CD4-positive, CD25-positive, alpha-beta regulatory T cell (primary cell): ENCODE data around the gene SMTN. TPM values are rescaled to one million over a fixed set of nuclear protein-coding genes. Genes with fewer than 3 reads are reported as not detected.

Source experiments
- ATAC-seq, 2 donors: fragments of 150-1000 bp; cut with Tn5 transposase; one replicate each; pipeline ENCODE4 v1.10.0; 2021; ENCODE audit warnings: low read depth in 2 of 2, moderate number of reproducible peaks in 2 of 2, moderate library complexity in 1 of 2
- DNase-seq, 3 donors: peaks; one replicate each; pipeline versions ENCODE4 v3.0.0 to v3.0.0-alpha.2; 2012 to 2022; ENCODE audit warnings: mixed read lengths in 1 of 3
- H3K27ac ChIP-seq: one replicate; pipeline ENCODE4 v1.7.0; 2013; ENCODE audit warnings: mild to moderate bottlenecking, low read length; ENCODE audit not compliant: insufficient read depth, poor library complexity, severe bottlenecking
- H3K27me3 ChIP-seq: one replicate; pipeline ENCODE4 v1.7.0; 2013; ENCODE audit warnings: low read length; ENCODE audit not compliant: control insufficient read depth, insufficient read depth
- H3K36me3 ChIP-seq: one replicate; pipeline ENCODE4 v1.7.0; 2013; ENCODE audit warnings: mild to moderate bottlenecking, low read length, moderate library complexity; ENCODE audit not compliant: control insufficient read depth, insufficient read depth
- H3K4me1 ChIP-seq: 2 replicates; pipeline ENCODE4 v1.7.0; 2013; ENCODE audit warnings: mild to moderate bottlenecking, low read length; ENCODE audit not compliant: insufficient read depth, control insufficient read depth, poor library complexity, severe bottlenecking
- H3K4me3 ChIP-seq: one replicate; pipeline ENCODE4 v1.7.0; 2013; ENCODE audit warnings: low read depth, mild to moderate bottlenecking, low read length, moderate library complexity
- H3K9me3 ChIP-seq, 2 experiments: 1 replicate in 1 of 2; 2 replicates in 1 of 2; pipeline ENCODE4 v1.7.0; 2013; ENCODE audit warnings: low read length in 2 of 2, mild to moderate bottlenecking in 1 of 2, moderate library complexity in 1 of 2; ENCODE audit not compliant: control insufficient read depth in 2 of 2
- H3K27ac Mint-ChIP-seq, 3 donors: one replicate each; pipeline ENCODE4 v1.8.0; 2020 to 2022; ENCODE audit warnings: mild to moderate bottlenecking in 3 of 3, mixed read lengths in 3 of 3, moderate library complexity in 2 of 3
- H3K27me3 Mint-ChIP-seq: one replicate; pipeline ENCODE4 v1.8.0; 2022; ENCODE audit warnings: mild to moderate bottlenecking, mixed read lengths
- H3K36me3 Mint-ChIP-seq: one replicate; pipeline ENCODE4 v1.8.0; 2020; ENCODE audit warnings: mixed read lengths
- H3K4me1 Mint-ChIP-seq, 4 donors: one replicate each; pipeline ENCODE4 v1.8.0; 2020 to 2022; ENCODE audit warnings: mixed read lengths in 4 of 4, mild to moderate bottlenecking in 1 of 4
- H3K4me3 Mint-ChIP-seq, 4 donors: one replicate each; pipeline ENCODE4 v1.8.0; 2020 to 2022; ENCODE audit warnings: mild to moderate bottlenecking in 4 of 4, mixed read lengths in 4 of 4, moderate library complexity in 3 of 4
- H3K9me3 Mint-ChIP-seq, 7 donors: one replicate each; pipeline ENCODE4 v1.8.0; 2020 to 2022; ENCODE audit warnings: mixed read lengths in 7 of 7, mild to moderate bottlenecking in 3 of 7, moderate library complexity in 2 of 7
- polyA plus RNA-seq, 4 donors: library from polyadenylated mRNA; unstranded; fragments of 300-500 nt; fragmentation: Illumina TruSeq; gene quantifications; one replicate each; pipeline ENCODE4 v1.2.3, GENCODE V29; 2021
- total RNA-seq: library from RNA; stranded (reverse); gene quantifications from one replicate; pipeline ENCODE4 v1.2.3, GENCODE V29; 2022

Gene SMTN
- total and polyA plus RNA-seq, 5 donors from 2014 or later = 0.33 to 6.5 (median 0.63) TPM; not detected in 1

DNA sequence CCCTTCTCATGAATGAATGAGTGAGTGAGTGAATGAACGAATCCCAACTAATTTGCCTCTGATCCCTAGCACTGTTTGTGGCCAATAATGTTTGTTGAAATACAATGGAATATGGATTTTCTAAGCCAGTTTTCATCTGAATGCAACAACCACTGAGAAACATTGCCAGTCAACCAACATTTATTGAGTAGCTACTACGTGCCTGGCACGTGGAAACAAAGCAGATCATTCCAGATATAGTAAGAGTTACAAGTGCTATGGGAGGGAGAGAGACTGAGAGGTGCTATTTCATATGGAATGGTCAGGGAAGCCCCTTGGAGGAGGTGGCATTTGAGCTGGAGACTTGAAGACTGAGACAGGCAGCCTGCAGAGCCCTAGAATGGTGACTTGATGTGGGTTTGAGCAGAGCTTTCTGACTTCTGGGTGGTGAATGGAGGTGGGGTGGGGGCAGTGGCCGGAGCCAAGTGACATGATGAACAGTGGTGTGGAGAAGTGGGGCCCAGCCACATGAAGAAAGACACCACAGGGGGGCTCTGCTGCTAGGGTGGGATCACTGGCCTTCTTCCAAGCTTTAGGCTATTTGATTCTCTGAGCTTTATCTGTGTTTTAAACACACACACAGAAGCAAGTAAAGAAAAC lies 35.1 kb upstream of the SMTN start:
- Mint-ChIP-seq H3K27ac (no peak overlapping the region), H3K4me1 (no peaks in the 10 kb centered on the region), H3K9me3 (peaks cover 0 to 3% (median 0%) of the 10 kb centered on the region in 7 donors), H3K4me3 (peak overlapping the region in 1 of 4 donors; percentile 39), H3K27me3 (peaks cover 7% of the 10 kb centered on the region), H3K36me3 (no peaks in the 10 kb centered on the region)
- Histone ChIP-seq H3K4me3 (no peak overlapping the region), H3K27me3 (no peaks in the 10 kb centered on the region), H3K9me3 (no peaks in the 10 kb centered on the region), H3K4me1 (no peaks in the 10 kb centered on the region), H3K27ac (no peak overlapping the region), H3K36me3 (no peaks in the 10 kb centered on the region)
- no peak for DNase-seq
- no peak for ATAC-seq

DNA sequence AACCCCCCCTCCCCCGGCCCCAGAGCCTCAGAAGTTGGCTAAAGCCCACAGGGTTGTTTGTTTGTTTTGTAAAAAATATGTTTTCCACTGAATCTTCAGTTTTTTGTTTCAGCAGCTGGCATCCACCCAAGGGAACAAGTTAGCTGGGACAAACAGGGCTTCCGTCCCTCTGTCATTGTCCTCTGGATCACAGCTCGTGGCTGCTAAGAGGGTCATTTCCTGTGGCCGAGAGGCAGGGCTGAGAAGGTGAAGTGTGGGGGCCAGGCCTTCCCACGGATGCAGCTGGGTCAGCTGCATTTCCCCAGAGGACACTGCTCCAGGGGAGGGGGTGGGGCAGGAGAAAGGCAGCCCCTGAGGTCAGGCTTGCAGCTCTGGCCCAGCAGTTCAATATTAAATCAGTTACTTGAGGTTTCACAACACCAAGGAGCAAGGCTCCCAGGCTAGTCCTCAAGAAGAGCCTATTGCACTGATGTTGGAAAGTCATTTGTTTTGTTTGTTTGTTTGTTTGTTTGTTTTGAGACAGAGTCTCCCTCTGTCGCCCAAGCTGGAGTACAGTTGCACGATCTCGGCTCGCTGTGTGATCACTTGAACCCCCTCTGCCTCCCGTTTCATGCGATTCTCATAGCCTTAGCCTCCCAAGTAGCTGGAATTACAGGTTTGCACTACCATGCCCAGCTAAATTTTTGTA lies 34.4 kb upstream of the SMTN start:
- no peak for DNase-seq
- Histone ChIP-seq H3K27ac (no peak overlapping the region), H3K4me3 (no peak overlapping the region), H3K9me3 (no peaks in the 10 kb centered on the region), H3K4me1 (no peaks in the 10 kb centered on the region), H3K36me3 (no peaks in the 10 kb centered on the region), H3K27me3 (no peaks in the 10 kb centered on the region)
- no peak for ATAC-seq
- no peaks in the 10 kb centered on the region for H3K4me1 Mint-ChIP-seq
- no peak overlapping the region for H3K27ac Mint-ChIP-seq
- H3K27me3 Mint-ChIP-seq = peaks cover 7% of the 10 kb centered on the region
- H3K36me3 Mint-ChIP-seq = no peaks in the 10 kb centered on the region
- peaks cover 0 to 3% (median 0%) of the 10 kb centered on the region in 7 donors for H3K9me3 Mint-ChIP-seq
- no peak overlapping the region for H3K4me3 Mint-ChIP-seq

- Histone ChIP-seq H3K27me3 (no peaks in the 10 kb centered on the region), H3K9me3 (no peaks in the 10 kb centered on the region), H3K4me1 (no peaks in the 10 kb centered on the region), H3K27ac (no peak overlapping the region), H3K36me3 (no peaks in the 10 kb centered on the region), H3K4me3 (no peak overlapping the region)
- H3K9me3 Mint-ChIP-seq = peaks cover 0 to 3% (median 0%) of the 10 kb centered on the region in 7 donors
- DNase-seq (peak in 1 of 3 donors; percentile 22), ATAC-seq (no peak)
- H3K36me3 Mint-ChIP-seq = no peaks in the 10 kb centered on the region
- peak overlapping the region in 1 of 3 donors; percentile 57 for H3K27ac Mint-ChIP-seq
- peaks cover 7% of the 10 kb centered on the region for H3K27me3 Mint-ChIP-seq
- no peaks in the 10 kb centered on the region for H3K4me1 Mint-ChIP-seq
- H3K4me3 Mint-ChIP-seq = no peak overlapping the region
Observed at GRCh38 chr22:31048570-31048969, 32.5 kb upstream of the SMTN start.

GRCh38 chr22:31049815-31050420 lies 31.2 kb upstream of the SMTN start:
- peaks cover 7% of the 10 kb centered on the region for H3K27me3 Mint-ChIP-seq
- no peaks in the 10 kb centered on the region for H3K36me3 Mint-ChIP-seq
- H3K4me1 Mint-ChIP-seq = no peaks in the 10 kb centered on the region
- no peaks in the 10 kb centered on the region for H3K9me3 ChIP-seq
- no peaks in the 10 kb centered on the region for H3K27me3 ChIP-seq
- no peaks in the 10 kb centered on the region for H3K36me3 ChIP-seq
- no peak overlapping the region for H3K27ac ChIP-seq
- H3K4me3 ChIP-seq = no peak overlapping the region
- ATAC-seq (no peak), DNase-seq (no peak)
- no peak overlapping the region for H3K27ac Mint-ChIP-seq
- H3K4me3 Mint-ChIP-seq = no peak overlapping the region
- H3K4me1 ChIP-seq = no peaks in the 10 kb centered on the region
- peaks cover 0 to 3% (median 0%) of the 10 kb centered on the region in 7 donors for H3K9me3 Mint-ChIP-seq

DNA sequence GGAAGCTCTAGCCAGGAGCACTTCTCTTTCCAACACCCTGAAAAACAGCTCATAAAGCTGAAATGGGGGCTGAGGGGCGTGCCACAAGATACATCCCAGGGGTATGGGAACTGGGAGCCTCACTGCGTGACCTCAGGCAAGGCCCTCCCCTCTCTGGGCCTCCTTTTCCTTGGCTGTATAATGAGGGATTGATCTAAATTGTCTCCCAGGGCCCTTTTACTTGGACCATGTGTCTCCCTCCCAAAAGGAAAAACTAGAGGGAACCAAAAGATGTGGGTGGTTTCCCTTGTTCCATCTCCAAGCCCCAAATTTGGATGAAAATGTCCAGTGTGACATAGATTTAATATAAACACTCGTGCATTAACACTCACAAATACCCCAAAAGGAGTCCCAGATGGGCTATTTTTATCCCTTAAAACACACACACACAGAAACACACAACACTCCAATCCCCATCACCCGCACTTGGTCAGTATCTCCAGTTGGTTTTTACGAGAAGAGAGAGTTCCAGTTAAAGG lies 25.9 kb upstream of the SMTN start:
- Mint-ChIP-seq H3K36me3 (no peaks in the 10 kb centered on the region), H3K27ac (no peak overlapping the region), H3K4me3 (no peak overlapping the region), H3K9me3 (no peaks in the 10 kb centered on the region), H3K27me3 (no peaks in the 10 kb centered on the region), H3K4me1 (no peaks in the 10 kb centered on the region)
- ATAC-seq (no peak), DNase-seq (no peak)
- Histone ChIP-seq H3K4me1 (no peaks in the 10 kb centered on the region), H3K27me3 (no peaks in the 10 kb centered on the region), H3K27ac (no peak overlapping the region), H3K9me3 (no peaks in the 10 kb centered on the region), H3K4me3 (no peak overlapping the region), H3K36me3 (no peaks in the 10 kb centered on the region)

DNA sequence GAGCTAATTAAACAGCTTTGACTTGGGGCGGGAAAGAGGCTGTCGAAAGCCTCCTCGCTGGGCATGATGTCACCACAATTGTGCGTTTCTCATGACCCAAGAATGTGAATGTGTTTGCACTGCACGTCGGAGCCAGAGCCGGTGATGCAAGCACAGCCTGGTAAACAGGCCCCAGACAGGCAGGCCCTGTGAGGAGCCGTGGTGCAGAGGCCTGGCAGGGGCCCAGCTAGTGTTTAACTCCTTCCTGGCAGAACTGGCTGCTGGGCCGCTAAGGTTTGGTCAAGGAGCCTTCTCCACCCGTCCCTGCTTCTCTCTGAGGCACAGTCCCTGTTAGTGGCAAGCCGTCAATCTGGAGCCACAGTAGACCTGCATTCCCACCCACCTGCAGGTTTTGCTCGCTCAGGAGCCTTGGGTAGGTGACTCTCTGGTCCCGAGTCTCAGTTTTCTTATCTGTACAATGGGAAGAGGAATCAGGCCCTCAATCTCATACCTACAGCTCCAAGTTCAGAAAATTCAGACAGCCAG lies 25.4 kb upstream of the SMTN start:
- no peaks in the 10 kb centered on the region for H3K36me3 Mint-ChIP-seq

DNA sequence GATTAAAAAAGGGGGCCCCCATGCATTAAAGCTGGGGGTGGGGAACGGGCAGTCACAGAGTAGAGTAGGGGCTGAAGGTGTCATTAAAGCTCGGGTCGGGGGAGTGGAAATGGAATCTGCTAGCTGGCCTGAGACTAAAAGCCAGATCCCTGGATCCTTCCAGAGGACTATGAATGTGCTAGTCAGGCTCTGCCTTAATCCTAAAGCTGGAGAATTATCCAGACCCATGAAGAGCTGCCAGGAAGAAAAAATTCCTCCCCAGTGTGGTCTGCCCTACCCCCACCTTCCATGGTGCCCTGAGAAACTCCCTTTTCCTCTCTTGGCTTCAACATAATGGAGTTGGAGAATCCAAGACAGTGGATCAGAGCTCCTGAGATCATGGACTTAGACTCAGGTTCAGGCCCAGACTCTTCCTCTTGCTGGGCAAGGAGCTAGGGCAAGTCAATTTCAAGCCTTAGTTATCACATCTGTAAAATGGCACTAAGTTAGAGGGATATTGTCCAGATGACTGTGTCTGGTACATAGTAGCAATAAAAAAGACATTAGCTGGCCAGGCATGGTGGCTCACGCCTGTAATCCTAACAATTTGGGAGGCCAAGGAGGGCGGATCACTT lies 24.0 kb upstream of the SMTN start:
- no peaks in the 10 kb centered on the region for H3K9me3 Mint-ChIP-seq
- no peaks in the 10 kb centered on the region for H3K4me1 Mint-ChIP-seq
- no peak overlapping the region for H3K27ac Mint-ChIP-seq
- H3K4me3 Mint-ChIP-seq = no peak overlapping the region
- H3K4me1 ChIP-seq = no peaks in the 10 kb centered on the region
- no peaks in the 10 kb centered on the region for H3K27me3 Mint-ChIP-seq
- no peaks in the 10 kb centered on the region for H3K9me3 ChIP-seq
- ATAC-seq = no peak
- DNase-seq = no peak
- H3K27ac ChIP-seq = no peak overlapping the region
- H3K27me3 ChIP-seq = no peaks in the 10 kb centered on the region
- H3K36me3 ChIP-seq = no peaks in the 10 kb centered on the region
- no peaks in the 10 kb centered on the region for H3K36me3 Mint-ChIP-seq
- no peak overlapping the region for H3K4me3 ChIP-seq

More for the DNA sequence above, 25.4 kb upstream of the SMTN start:
- Mint-ChIP-seq H3K4me1 (no peaks in the 10 kb centered on the region), H3K27ac (no peak overlapping the region), H3K4me3 (no peak overlapping the region), H3K27me3 (no peaks in the 10 kb centered on the region), H3K9me3 (no peaks in the 10 kb centered on the region)
- ATAC-seq (no peak), DNase-seq (no peak)
- Histone ChIP-seq H3K36me3 (no peaks in the 10 kb centered on the region), H3K27me3 (no peaks in the 10 kb centered on the region), H3K4me1 (no peaks in the 10 kb centered on the region), H3K27ac (no peak overlapping the region), H3K4me3 (no peak overlapping the region), H3K9me3 (no peaks in the 10 kb centered on the region)
